AG04449 (cell line): ENCODE measurements around the gene GEMIN5.

Experiments
- CTCF ChIA-PET: fragments of 350-600 bp; formaldehyde crosslinking; extraction: SDS; loops from one replicate; lab custom pipeline; 2021; ENCODE audit warnings: antibody characterized with exemption; lab: Yijun Ruan, JAX
- POLR2A ChIA-PET: fragments of 400-600, 350-600 bp; formaldehyde crosslinking; extraction: SDS; loops from one replicate; lab custom pipeline; 2020; ENCODE audit warnings: antibody characterized with exemption, inconsistent platforms; lab: Yijun Ruan, JAX
- DNase-seq: peaks from one replicate; pipeline ENCODE4 v3.0.0-alpha.2; 2010; ENCODE audit warnings: low read depth, low spot score
- H3K4me3 ChIP-seq: 2 replicates; pipeline ENCODE4 v1.5.1; 2011; ENCODE audit warnings: low read depth, mild to moderate bottlenecking, control low read depth, low read length
- TF ChIP-seq, protein P1 (sequence below): IDR thresholded peaks from one replicate; pipeline ENCODE4 v1.5.1; 2011; ENCODE audit warnings: mild to moderate bottlenecking, moderate library complexity, low read length, control low read depth, inconsistent platforms; ENCODE audit not compliant: insufficient read depth; ENCODE audit errors: missing control alignments

The GEMIN5 gene

GRCh38 chr5:154895606-154896561, 42.1 kb downstream of the GEMIN5 start:
- no peak for DNase-seq
- POLR2A ChIA-PET = no interaction called here
- CTCF ChIA-PET = interaction anchor here (1.2 to 1.5 kb wide), 3 partner anchors 14 to 245 kb away, joined by 3 to 5 read pairs (median 4); no protein-coding TSS in a partner anchor
- TF ChIP-seq, protein P1, sequence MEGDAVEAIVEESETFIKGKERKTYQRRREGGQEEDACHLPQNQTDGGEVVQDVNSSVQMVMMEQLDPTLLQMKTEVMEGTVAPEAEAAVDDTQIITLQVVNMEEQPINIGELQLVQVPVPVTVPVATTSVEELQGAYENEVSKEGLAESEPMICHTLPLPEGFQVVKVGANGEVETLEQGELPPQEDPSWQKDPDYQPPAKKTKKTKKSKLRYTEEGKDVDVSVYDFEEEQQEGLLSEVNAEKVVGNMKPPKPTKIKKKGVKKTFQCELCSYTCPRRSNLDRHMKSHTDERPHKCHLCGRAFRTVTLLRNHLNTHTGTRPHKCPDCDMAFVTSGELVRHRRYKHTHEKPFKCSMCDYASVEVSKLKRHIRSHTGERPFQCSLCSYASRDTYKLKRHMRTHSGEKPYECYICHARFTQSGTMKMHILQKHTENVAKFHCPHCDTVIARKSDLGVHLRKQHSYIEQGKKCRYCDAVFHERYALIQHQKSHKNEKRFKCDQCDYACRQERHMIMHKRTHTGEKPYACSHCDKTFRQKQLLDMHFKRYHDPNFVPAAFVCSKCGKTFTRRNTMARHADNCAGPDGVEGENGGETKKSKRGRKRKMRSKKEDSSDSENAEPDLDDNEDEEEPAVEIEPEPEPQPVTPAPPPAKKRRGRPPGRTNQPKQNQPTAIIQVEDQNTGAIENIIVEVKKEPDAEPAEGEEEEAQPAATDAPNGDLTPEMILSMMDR = no peak
- H3K4me3 ChIP-seq = no peak overlapping the region

- no peak overlapping the region for H3K4me3 ChIP-seq
- TF ChIP-seq, protein P1 = no peak
- DNase-seq = no peak
- CTCF ChIA-PET = interaction anchor here (1.6 kb wide), 1 partner anchor 10 kb away, joined by 3 read pairs; no protein-coding TSS in a partner anchor
- POLR2A ChIA-PET = no interaction called here
Measured at GRCh38 chr5:154893381-154893780, 44.6 kb downstream of the GEMIN5 start.

DNA sequence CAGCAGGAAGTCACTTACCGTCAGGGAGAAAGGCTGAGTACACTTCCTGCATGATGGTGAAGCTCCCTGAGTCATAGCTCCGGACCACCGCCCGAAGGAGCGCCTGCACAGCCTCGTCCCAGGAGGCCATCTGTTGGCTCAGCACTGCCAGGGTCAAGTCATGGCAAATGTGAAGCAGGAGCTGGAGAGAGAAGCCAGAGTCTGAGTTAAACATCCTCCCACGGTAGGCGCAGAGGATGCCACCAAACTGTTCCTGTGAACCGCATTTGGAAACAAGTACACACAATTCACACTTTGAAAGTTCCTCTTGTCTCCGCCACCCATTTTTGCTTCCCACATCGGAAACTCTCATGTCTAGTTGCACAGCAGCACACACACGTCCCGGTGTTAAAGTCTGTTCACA, 45.6 kb downstream of the GEMIN5 start:
- POLR2A ChIA-PET = no interaction called here
- DNase-seq = no peak
- CTCF ChIA-PET = interaction anchor here (1.6 kb wide), 1 partner anchor 11 kb away, joined by 3 read pairs; no protein-coding TSS in a partner anchor

DNA sequence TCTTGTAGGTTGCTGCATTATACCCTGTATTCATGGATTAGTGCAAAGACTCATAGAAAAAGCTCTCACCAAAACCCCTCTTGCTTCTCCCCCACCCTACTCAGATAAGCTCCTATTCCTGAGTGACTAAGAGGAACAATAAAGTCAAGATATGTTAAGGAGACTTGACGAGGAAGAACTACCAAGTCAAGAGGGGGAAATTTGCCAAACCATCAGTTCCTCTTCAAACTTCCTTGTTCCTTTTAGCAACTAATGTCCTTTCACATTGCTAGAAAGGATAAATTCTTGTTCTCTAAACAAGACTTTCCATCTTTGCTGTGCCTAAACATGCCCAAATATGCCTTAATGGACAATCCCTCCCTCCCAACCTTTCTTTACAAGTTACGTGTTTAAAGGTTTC, 52.6 kb downstream of the GEMIN5 start:
- ChIA-PET CTCF (interaction anchor here (1.0 kb wide), 1 partner anchor 13 kb away, joined by 4 read pairs; no protein-coding TSS in a partner anchor), POLR2A (no interaction called here)
- DNase-seq = no peak
- no peak overlapping the region for H3K4me3 ChIP-seq
- TF ChIP-seq, protein P1 = no peak

More for the DNA sequence above, 45.6 kb downstream of the GEMIN5 start:
- TF ChIP-seq, protein P1 = no peak
- no peak overlapping the region for H3K4me3 ChIP-seq

DNA sequence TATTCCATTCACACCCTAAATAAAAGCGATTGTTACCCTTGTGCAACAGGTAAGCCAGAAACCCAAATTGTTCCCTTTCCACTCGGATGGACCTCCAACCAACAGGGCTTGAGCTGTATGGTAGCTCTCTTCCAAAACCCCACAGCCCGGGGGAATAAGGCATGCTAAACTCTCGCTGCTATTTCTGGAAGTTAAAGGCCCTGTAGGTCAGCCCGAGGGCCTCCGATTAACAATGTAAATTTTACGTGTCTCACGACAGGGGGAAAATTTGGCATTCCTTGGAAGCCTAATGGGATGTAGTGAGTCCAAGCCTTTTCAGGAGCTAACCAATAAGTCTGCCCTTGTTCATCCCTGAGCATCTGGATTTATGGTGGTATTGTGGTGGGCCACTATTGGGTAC, 53.6 kb downstream of the GEMIN5 start:
- POLR2A ChIA-PET = no interaction called here
- no peak overlapping the region for H3K4me3 ChIP-seq
- DNase-seq = no peak
- CTCF ChIA-PET = interaction anchor here (1.0 kb wide), 1 partner anchor 21 kb away, joined by 3 read pairs; no protein-coding TSS in a partner anchor
- TF ChIP-seq, protein P1 = no peak

GRCh38 chr5:154881986-154882385, 56.0 kb downstream of the GEMIN5 start:
- CTCF ChIA-PET = interaction anchor here (1.1 kb wide), 1 partner anchor 14 kb away, joined by 5 read pairs; no protein-coding TSS in a partner anchor
- H3K4me3 ChIP-seq = no peak overlapping the region
- TF ChIP-seq, protein P1 = no peak
- POLR2A ChIA-PET = interaction anchor here (0.6 kb wide), 1 partner anchor 20 kb away, joined by 4 read pairs; no protein-coding TSS in a partner anchor
- no peak for DNase-seq
